GM21619 (cell line): ENCODE data around the gene TTC5.
A peak's percentile ranks its signal among the peaks of the same experiment; 100 is the strongest.
"Not testable (repeated sequence)": the region's sequence is repeated elsewhere in the genome, so short reads cannot be mapped to it uniquely, and the experiment has no call there.

ENCODE experiments used
- ATAC-seq: cut with Tn5 transposase; IDR thresholded peaks from one replicate; pipeline ENCODE4 v1.9.1; 2021; ENCODE audit not compliant: unreplicated experiment

Gene TTC5

DNA sequence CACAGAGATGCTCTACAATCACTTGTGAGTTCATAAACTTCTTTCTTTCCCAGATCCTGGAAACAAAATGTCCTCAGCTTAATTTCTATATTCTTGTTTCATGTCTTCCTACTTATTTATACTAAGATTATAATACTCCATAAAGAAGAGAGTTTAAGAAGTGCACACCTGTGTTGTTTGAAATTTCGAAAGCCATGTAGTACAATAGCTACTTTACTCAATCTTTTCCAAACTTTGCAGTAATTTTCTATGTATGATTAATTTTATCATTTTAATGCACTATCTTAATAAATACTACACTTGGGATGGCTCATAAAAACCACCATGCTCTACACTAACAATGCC lies 300 bp upstream of the TTC5 start:
- ATAC-seq, result no peak

DNA sequence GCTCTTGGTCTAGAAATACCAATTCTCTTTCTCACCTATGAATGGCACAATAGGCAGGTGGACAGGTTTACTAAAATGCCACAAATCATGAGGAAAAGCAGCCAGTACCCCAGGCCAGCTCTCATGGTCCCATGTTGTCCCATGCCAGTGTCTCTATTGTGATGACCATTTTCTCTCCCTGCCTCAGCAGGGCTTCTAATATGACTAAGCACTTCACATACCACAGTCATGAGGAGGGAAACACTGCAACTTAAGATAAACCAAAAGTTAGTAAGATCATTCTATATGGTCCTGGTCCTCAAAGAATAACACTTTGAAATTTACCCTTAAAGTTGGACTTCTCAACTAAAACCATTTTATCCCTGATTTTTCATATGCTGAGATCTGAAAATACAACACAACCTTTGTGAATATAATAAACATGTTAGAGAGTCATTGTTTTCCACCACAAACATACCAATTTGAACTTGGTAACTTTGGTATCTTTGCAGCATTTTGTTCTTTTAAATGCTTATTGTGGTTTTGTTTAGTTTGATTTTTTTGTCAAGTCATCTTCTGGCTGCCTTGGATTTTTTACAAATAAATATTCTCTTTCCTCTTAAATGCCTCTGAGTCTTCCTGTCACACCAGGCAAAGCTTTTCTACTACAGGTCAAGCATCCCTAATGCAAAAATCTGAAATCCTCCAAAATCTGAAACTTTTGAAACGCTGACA lies 3.6 kb downstream of the TTC5 start:
- no peak for ATAC-seq

DNA sequence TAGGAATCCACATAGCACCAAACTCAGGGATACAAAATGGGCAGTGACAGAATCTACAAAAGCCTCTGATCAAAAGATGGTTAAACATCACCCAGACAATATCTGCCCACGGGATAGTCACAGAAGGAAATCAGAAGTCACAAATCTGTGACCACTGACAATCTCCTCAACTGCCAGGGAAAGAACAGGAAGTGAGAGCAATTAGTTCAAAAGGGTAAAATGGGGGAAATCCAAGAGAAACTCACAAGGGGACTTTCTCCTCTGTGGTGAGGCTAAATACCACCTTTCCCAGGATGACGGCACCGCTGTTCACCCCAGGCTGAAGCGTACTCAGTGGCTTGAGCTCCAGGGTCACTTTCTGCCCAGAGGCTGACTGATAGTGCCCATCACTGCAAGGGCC lies 10.7 kb downstream of the TTC5 start:
- peak; percentile 91 for ATAC-seq

DNA sequence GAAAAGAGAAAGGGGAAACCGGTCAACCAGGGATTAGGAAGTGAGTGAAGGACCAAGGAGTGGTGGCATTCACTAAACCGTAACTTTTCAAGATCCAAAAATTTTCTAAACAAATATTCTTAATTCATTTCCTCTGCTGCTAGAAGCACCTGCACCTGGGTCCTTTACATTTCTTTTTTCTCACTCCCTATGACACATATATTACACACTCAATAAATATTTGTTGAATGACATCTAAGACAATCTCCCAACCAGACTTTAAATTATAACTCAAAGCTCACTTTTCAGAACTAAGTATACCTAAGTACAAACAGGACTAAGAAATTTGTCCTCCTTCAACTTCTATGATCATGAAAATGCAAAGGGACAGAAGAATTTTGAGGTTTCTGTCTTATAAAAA lies 11.1 kb downstream of the TTC5 start:
- ATAC-seq, result no peak

DNA sequence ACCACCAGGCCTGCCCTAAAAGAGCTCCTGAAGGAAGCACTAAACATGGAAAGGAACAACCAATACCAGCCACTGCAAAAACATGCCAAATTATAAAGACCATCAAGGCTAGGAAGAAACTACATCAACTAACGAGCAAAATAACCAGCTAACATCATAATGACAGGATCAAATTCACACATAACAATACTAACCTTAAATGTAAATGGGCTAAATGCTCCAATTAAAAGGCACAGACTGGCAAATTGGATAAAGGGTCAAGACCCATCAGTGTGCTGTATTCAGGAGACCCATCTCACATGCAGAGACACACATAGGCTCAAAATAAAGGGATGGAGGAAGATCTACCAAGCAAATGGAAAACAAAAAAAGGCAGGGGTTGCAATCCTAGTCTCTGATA lies 23.8 kb downstream of the TTC5 start:
- ATAC-seq, result not testable (repeated sequence)

DNA sequence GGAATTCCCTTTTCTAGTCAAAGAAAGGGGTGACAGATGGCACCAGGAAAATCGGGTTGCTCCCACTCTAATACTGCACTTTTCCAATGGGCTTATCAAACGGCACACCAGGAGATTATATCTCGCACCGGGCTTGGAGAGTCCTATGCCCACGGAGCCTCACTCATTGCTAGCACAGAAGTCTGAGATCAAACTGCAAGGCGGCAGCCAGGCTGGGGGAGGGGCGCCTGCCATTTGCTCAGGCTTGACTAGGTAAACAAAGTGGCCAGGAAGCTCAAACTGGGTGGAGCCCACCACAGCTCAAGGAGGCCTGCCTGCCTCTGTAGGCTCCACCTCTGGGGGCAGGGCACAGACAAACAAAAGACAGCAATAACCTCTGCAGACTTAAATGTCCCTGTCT lies 25.5 kb downstream of the TTC5 start:
- ATAC-seq, result not testable (repeated sequence)

DNA sequence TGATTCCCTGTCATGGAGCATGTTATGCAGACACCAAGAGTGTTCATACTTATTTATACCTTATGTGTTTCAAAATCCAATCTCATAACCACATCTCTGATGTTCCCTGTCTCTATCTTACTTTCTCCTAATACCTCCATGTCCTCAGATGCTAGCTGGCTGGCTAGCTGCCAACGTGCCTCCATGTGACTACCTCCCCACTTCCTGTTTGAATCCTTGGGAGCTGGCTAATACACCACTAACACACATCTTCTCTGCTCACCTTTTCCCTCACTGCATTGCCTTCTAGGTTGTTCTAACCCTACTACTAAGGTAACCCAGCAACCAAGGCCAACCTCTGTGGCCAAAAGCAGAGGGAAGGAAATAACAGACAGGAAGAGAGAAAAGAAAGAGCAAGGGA lies 27.3 kb downstream of the TTC5 start:
- ATAC-seq, result no peak

DNA sequence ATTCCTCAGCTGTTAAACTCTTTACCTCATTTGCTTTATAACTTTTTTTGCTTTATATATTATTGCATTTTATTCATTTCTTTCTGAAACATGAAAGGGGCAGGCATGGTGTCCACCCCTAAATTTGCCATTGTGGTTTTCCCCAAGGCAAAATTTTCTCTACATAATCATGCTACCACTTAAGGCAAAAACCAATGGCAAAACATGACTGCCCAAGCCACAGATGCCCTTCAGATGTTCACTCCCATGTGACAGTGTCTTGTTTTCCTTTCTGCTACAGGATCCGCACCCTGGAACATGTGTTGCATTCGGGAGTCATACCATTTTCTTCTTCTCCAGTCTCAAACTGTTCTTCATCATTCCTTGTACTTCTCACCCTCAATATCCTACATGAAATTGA lies 28.3 kb downstream of the TTC5 start:
- no peak for ATAC-seq

DNA sequence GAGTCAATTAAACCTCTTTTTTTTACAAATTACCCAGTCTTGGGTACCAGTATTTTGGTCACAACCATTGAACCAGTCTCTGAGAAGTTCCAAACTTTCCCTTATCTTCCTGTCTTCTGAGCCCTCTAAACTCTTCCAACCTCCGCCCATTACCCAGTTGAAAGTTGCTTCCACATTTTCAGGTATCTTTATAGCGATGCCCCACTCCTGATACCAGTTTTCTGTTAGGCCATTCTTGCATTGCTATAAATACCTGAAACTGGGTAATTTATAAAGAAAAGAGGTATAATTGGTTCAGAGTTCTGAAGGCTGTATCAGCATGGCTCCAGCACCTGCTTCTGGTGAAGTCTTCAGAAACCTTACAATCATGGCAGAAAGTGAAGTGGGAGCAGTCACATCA lies 31.7 kb downstream of the TTC5 start:
- ATAC-seq, result no peak

DNA sequence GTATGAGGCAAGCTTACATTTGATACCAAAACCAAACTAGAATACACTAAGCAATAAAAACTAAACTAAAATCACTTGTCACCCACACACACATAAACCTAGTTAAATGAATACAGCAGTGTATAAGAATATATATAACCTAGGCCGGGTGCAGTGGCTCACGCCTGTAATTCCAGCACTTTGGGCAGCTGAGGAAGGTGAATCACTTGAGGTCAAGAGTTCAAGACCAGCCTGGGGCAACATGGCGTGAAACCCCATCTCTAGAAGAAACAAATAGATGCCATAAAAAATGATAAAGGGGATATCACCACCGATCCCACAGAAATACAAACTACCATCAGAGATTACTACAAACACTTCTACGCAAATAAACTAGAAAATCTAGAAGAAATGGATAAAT lies 41.4 kb downstream of the TTC5 start:
- ATAC-seq, result not testable (repeated sequence)

DNA sequence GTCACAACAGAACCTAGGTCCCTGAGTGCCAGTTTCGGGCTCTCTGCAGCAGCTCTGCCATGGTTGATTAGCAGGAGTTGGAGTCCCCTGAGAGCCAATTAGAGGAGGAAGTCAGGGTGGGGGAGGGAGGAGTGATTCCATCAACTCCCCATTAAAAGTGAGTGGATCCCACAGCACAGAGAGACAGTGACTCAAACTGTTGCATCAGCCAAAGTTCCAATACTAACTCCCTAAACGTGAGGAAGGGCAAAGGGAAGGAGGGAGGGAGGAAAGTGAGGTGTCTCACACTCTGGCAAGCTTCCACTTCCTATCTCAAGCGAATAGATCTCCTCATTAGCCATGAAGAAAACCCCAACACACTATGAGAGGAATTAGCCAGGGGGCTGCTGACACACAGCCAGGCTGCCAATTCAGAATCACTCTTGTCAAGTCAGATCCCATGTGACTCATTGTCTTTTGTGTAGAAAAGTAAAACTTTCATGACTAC lies 43.1 kb downstream of the TTC5 start:
- ATAC-seq, result no peak

DNA sequence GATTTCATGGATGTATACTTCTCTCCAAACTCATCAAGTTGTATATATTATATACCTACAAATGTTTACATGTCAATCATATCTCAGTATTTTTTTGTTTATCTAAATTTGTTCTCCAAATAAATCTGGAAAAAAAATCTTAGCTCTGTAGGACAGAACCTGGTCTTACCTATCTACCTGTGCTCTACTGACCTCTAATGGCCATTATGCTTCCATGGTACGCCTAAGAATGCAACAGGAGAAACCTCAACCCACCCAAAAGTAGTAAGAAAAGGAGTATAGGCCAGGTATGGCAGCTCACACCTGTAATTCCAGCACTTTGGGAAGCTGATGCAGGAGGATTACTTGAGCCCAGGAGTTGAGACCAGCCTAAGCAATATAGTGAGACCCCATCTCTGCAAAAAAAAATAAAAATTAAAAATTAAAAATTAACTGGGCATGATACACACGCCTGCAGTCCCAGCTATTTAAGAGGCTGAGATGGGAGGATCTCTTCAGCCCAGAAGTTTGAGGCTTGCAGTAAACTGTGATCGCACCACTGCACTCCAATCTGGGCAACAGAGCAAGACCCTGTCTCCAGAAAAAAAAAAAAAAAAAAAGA lies 58.0 kb downstream of the TTC5 start:
- ATAC-seq, result no peak
